GM12865 (cell line): Measurements from ENCODE around the gene ST8SIA4.
A peak's percentile ranks its signal among the peaks of the same experiment; 100 is the strongest.

Source experiments
- DNase-seq: peaks from one replicate; pipeline ENCODE4 v3.0.0; 2010; ENCODE audit warnings: low read depth
- H3K4me3 ChIP-seq: 2 replicates; pipeline ENCODE4 v1.5.1; 2011; ENCODE audit warnings: mild to moderate bottlenecking, low read depth, low read length, control low read depth
- CTCF ChIP-seq: IDR thresholded peaks from 2 replicates; pipeline ENCODE4 v1.5.1; 2011; ENCODE audit warnings: low read length, control low read depth, low read depth, inconsistent platforms; ENCODE audit not compliant: insufficient read depth; ENCODE audit errors: missing control alignments

ST8SIA4 gene

GRCh38 chr5:100794844-100795243 is 108.2 kb downstream of the ST8SIA4 start:
- TF ChIP-seq CTCF: no peak
- no peak for DNase-seq
- H3K4me3 ChIP-seq: no peak overlapping the region

GRCh38 chr5:100794218-100794617 is 108.9 kb downstream of the ST8SIA4 start:
- H3K4me3 ChIP-seq: no peak overlapping the region
- no peak for DNase-seq
- no peak for TF ChIP-seq CTCF

GRCh38 chr5:100792781-100793180 is 110.3 kb downstream of the ST8SIA4 start:
- no peak overlapping the region for H3K4me3 ChIP-seq
- TF ChIP-seq CTCF: no peak
- no peak for DNase-seq

GRCh38 chr5:100791391-100791790 is 111.7 kb downstream of the ST8SIA4 start:
- DNase-seq: no peak
- no peak for TF ChIP-seq CTCF
- H3K4me3 ChIP-seq: no peak overlapping the region

- TF ChIP-seq CTCF: no peak
- DNase-seq: no peak
- H3K4me3 ChIP-seq: no peak overlapping the region
These were observed 112.1 kb downstream of the ST8SIA4 start for GRCh38 chr5:100790951-100791350.

- H3K4me3 ChIP-seq: no peak overlapping the region
- peak; percentile 58 for DNase-seq
- no peak for TF ChIP-seq CTCF
These were observed 112.9 kb downstream of the ST8SIA4 start for GRCh38 chr5:100790170-100790665.

- TF ChIP-seq CTCF: no peak
- no peak overlapping the region for H3K4me3 ChIP-seq
- no peak for DNase-seq
These were observed 113.4 kb downstream of the ST8SIA4 start for GRCh38 chr5:100789694-100790093.
